GM12891 (cell line): ENCODE data around the gene TRIM73.
"Not testable (repeated sequence)": the region's sequence is repeated elsewhere in the genome, so short reads cannot be mapped to it uniquely, and the experiment has no call there.

Source experiments
- POLR2A ChIP-seq: IDR thresholded peaks from 2 replicates; pipeline ENCODE4 v1.6.1; 2011; ENCODE audit warnings: low read depth, low read length, control low read depth
- POLR2AphosphoS5 ChIP-seq: IDR thresholded peaks from 2 replicates; pipeline ENCODE4 v1.6.1; 2011; ENCODE audit warnings: low read depth, low read length, control low read depth
- TAF1 ChIP-seq: IDR thresholded peaks from 2 replicates; pipeline ENCODE4 v1.6.1; 2011; ENCODE audit warnings: low read depth, low read length, control low read depth

DNA sequence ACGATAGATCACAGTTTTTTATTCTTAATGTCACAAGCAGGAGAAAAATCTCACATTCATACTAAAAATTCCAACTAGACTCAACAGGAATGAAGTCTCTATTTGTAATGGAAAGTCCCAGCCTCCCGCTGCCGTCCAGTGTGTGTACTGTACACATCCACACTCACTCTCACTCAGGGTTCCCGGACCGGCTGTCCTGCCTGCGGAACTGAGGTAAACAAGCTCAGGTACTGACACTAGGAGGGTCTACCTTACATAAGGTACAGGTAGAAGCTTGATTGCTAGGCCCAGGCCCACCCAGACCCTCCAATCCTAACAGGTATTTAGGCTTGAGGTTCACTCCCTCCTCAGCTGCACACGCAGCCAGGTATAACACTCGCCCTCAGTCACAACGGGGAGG lies 21.4 kb downstream of the TRIM73 start:
- not testable (repeated sequence) for TF ChIP-seq POLR2A, TAF1, POLR2AphosphoS5
